ENCODE data around the gene BCAS3. TPM values are rescaled to one million over a fixed set of nuclear protein-coding genes. Genes with fewer than 3 reads are reported as not detected.

The BCAS3 gene
- total and polyA plus RNA-seq, 2 experiments from 2014 or later = 18.0 to 20.2 TPM

GRCh38 chr17:61400717-61401388 lies 723.2 kb downstream of the BCAS3 start:
- WGBS, 2 experiments (ENCODE audit: low coverage in 1 of 2, low lambda C conversion rate in 2 of 2, missing lambda C conversion rate in 2 of 2) = 5 to 8% methylated on average over 44 to 45 of the region's 45 CpGs
- in situ Hi-C loops (cut with MboI) = no loop called here
- peak; percentile 75 for DNase-seq
- Histone ChIP-seq H2AFZ (peak overlapping the region; percentile 78), H3K79me2 (ENCODE audit: insufficient read depth) (peaks cover 62% of the 10 kb centered on the region), H3K27me3 (replicated peaks; ENCODE audit: insufficient read depth) (no peaks in the 10 kb centered on the region), H3K4me2 (ENCODE audit: unreplicated experiment) (peak overlapping the region; percentile 99), H4K20me1 (ENCODE audit: insufficient read depth) (no peaks in the 10 kb centered on the region), H3K4me3 (peak overlapping the region; percentile 92), H3K9ac (peak overlapping the region; percentile 95), H3K36me3 (ENCODE audit: low read depth) (no peaks in the 10 kb centered on the region; the same call in 1 of the 2 replicates), H3K27ac (peak overlapping the region; percentile 83), H3F3A (ENCODE audit: insufficient read depth) (no peaks in the 10 kb centered on the region), H3K4me1 (ENCODE audit: insufficient read depth) (0 out of 2 replicates have a peak, but pooled peaks cover 10% of the 10 kb centered on the region), H3K9me3 (ENCODE audit: low read depth) (no peaks in the 10 kb centered on the region), H3K9me2 (ENCODE audit: insufficient read depth) (no peaks in the 10 kb centered on the region)
- TF ChIP-seq EZH2 (IDR thresholded peaks at IDR 0.05; ENCODE audit: insufficient read depth, poor library complexity, severe bottlenecking) (no peak), EZH2phosphoT487 (IDR thresholded peaks at IDR 0.05; ENCODE audit: insufficient read depth, low read depth) (no peak)

DNA sequence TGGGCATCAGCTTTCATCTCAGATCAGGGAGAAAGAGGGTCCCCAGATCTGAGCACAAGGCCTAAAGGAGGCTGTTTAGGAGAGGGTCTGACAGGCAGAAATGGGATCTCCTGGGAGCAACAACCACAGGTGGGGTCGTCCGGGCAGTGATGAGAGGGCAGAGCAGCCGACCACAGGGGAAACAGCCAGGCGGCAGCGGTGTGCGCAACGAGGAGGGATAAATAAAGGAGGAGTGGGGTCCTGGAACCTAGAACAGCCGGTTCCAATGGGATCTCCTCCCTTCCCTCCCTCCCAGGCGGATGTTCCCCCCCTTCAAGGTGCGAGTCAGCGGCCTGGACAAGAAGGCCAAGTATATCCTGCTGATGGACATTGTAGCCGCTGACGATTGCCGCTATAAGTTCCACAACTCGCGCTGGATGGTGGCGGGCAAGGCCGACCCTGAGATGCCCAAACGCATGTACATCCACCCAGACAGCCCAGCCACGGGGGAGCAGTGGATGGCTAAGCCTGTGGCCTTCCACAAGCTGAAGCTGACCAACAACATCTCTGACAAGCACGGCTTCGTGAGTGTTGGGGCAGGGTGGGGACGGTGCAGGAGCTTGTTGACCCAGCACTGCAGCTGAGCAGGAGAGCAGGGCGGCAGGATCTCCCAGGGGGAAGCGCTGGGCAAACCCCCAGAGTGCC lies 723.9 kb downstream of the BCAS3 start:
- H3K9ac ChIP-seq = peak overlapping the region; percentile 95
- H3K27me3 ChIP-seq (replicated peaks; ENCODE audit: insufficient read depth) = no peaks in the 10 kb centered on the region
- H3F3A ChIP-seq (ENCODE audit: insufficient read depth) = no peaks in the 10 kb centered on the region
- in situ Hi-C loops (cut with MboI) = no loop called here
- H3K36me3 ChIP-seq (ENCODE audit: low read depth) = no peaks in the 10 kb centered on the region; the same call in 1 of the 2 replicates
- H3K4me3 ChIP-seq = peak overlapping the region; percentile 92
- TF ChIP-seq EZH2 (IDR thresholded peaks at IDR 0.05; ENCODE audit: insufficient read depth, poor library complexity, severe bottlenecking) (no peak), EZH2phosphoT487 (IDR thresholded peaks at IDR 0.05; ENCODE audit: insufficient read depth, low read depth) (no peak)
- H3K9me2 ChIP-seq (ENCODE audit: insufficient read depth) = no peaks in the 10 kb centered on the region
- peak; percentile 49 for DNase-seq
- H3K27ac ChIP-seq = peak overlapping the region; percentile 83
- H4K20me1 ChIP-seq (ENCODE audit: insufficient read depth) = no peaks in the 10 kb centered on the region
- WGBS, 2 experiments (ENCODE audit: low coverage in 1 of 2, low lambda C conversion rate in 2 of 2, missing lambda C conversion rate in 2 of 2) = 82 to 85% methylated on average over 25 of the region's 25 CpGs
- H3K4me1 ChIP-seq (ENCODE audit: insufficient read depth) = 0 out of 2 replicates have a peak, but pooled peaks cover 10% of the 10 kb centered on the region
- peak overlapping the region; percentile 99 for H3K4me2 ChIP-seq (ENCODE audit: unreplicated experiment)
- H2AFZ ChIP-seq = peak overlapping the region; percentile 78
- peaks cover 62% of the 10 kb centered on the region for H3K79me2 ChIP-seq (ENCODE audit: insufficient read depth)
- no peaks in the 10 kb centered on the region for H3K9me3 ChIP-seq (ENCODE audit: low read depth)

GRCh38 chr17:61402073-61402541 lies 724.5 kb downstream of the BCAS3 start:
- no peaks in the 10 kb centered on the region for H4K20me1 ChIP-seq (ENCODE audit: insufficient read depth)
- peaks cover 62% of the 10 kb centered on the region for H3K79me2 ChIP-seq (ENCODE audit: insufficient read depth)
- no peaks in the 10 kb centered on the region for H3K27me3 ChIP-seq (replicated peaks; ENCODE audit: insufficient read depth)
- peak overlapping the region; percentile 99 for H3K4me2 ChIP-seq (ENCODE audit: unreplicated experiment)
- H3K27ac ChIP-seq = no peak overlapping the region
- no peak overlapping the region for H2AFZ ChIP-seq
- in situ Hi-C loops (cut with MboI) = no loop called here
- H3K4me1 ChIP-seq (ENCODE audit: insufficient read depth) = 0 out of 2 replicates have a peak, but pooled peaks cover 10% of the 10 kb centered on the region
- peak overlapping the region; percentile 92 for H3K4me3 ChIP-seq
- 91 to 93% methylated on average over 9 of the region's 11 CpGs for WGBS, 2 experiments (ENCODE audit: low coverage in 1 of 2, low lambda C conversion rate in 2 of 2, missing lambda C conversion rate in 2 of 2)
- TF ChIP-seq EZH2 (IDR thresholded peaks at IDR 0.05; ENCODE audit: insufficient read depth, poor library complexity, severe bottlenecking) = no peak
- no peak for TF ChIP-seq EZH2phosphoT487 (IDR thresholded peaks at IDR 0.05; ENCODE audit: insufficient read depth, low read depth)
- H3K9me3 ChIP-seq (ENCODE audit: low read depth) = no peaks in the 10 kb centered on the region
- no peaks in the 10 kb centered on the region; the same call in 1 of the 2 replicates for H3K36me3 ChIP-seq (ENCODE audit: low read depth)
- H3K9me2 ChIP-seq (ENCODE audit: insufficient read depth) = no peaks in the 10 kb centered on the region
- no peaks in the 10 kb centered on the region for H3F3A ChIP-seq (ENCODE audit: insufficient read depth)
- peak overlapping the region; percentile 95; the same call in 1 of the 2 replicates for H3K9ac ChIP-seq
- DNase-seq = no peak

DNA sequence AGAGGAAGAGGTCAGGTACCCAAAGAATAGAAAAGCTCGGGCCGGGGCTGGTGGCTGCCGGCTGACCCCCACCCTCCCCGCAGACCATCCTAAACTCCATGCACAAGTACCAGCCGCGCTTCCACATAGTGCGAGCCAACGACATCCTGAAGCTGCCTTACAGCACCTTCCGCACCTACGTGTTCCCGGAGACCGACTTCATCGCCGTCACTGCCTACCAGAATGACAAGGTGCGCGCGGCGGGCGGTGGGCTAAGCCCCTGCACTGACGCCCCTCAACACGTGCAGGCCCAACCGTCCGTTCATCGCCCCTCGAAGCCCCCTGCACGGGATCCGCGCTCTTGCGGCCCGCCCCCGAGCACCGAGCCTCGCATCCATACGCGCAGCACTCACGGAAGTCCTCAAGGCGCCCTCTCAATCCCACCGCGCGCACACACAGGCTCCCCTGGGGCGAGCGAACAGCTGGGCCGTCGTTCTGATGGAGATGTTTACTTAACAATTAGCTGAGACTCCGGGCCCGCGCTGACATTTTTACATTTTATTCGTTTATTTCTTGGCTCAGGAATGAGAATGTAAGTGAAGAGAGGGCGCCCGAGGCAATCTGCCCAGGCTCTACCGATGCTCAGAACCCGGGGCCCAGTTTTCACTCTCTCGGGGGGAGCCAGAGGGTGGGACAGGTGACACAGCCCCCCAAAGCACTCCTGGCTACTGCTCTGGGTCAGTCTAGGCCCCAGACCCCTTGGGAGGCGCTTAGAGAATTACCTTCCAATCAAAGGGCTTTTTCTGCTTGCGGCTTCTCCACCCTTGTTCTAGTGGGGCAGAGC lies 725.5 kb downstream of the BCAS3 start:
- Histone ChIP-seq H3K9me3 (ENCODE audit: low read depth) (no peaks in the 10 kb centered on the region), H3K4me3 (no peak overlapping the region)

More for the DNA sequence above, 725.5 kb downstream of the BCAS3 start:
- 66 to 71% methylated on average over 46 to 55 of the region's 55 CpGs for WGBS, 2 experiments (ENCODE audit: low coverage in 1 of 2, low lambda C conversion rate in 2 of 2, missing lambda C conversion rate in 2 of 2)
- Histone ChIP-seq H3K4me1 (ENCODE audit: insufficient read depth) (0 out of 2 replicates have a peak, but pooled peaks cover 10% of the 10 kb centered on the region), H3K9ac (peak overlapping the region; percentile 14; the same call in 1 of the 2 replicates), H4K20me1 (ENCODE audit: insufficient read depth) (no peaks in the 10 kb centered on the region), H3K79me2 (ENCODE audit: insufficient read depth) (peaks cover 58% of the 10 kb centered on the region), H3K27ac (no peak overlapping the region), H3K9me2 (ENCODE audit: insufficient read depth) (no peaks in the 10 kb centered on the region), H3F3A (ENCODE audit: insufficient read depth) (no peaks in the 10 kb centered on the region), H3K36me3 (ENCODE audit: low read depth) (no peaks in the 10 kb centered on the region; the same call in 1 of the 2 replicates), H3K27me3 (replicated peaks; ENCODE audit: insufficient read depth) (no peaks in the 10 kb centered on the region), H2AFZ (no peak overlapping the region), H3K4me2 (ENCODE audit: unreplicated experiment) (no peak overlapping the region)
- TF ChIP-seq EZH2phosphoT487 (IDR thresholded peaks at IDR 0.05; ENCODE audit: insufficient read depth, low read depth) = no peak
- no peak for TF ChIP-seq EZH2 (IDR thresholded peaks at IDR 0.05; ENCODE audit: insufficient read depth, poor library complexity, severe bottlenecking)
- in situ Hi-C loops (cut with MboI) = no loop called here
- no peak for DNase-seq
